Endothelial cell of umbilical vein (primary cell): ENCODE data around the gene TESK1. TPM values are rescaled to one million over a fixed set of nuclear protein-coding genes. Genes with fewer than 3 reads are reported as not detected.

ENCODE experiments used
- BruUV-seq: library from RNA; stranded (reverse); fragments of 400-500 nt; replicated peaks from 2 replicates; lab custom pipeline; 2021; lab: Mats Ljungman, UMichigan
- CTCF ChIA-PET: fragments of 300-600, 350-600 bp; sonication (Branson Sonifier 250); formaldehyde crosslinking; loops from one replicate; lab custom pipeline; 2021; ENCODE audit warnings: antibody characterized with exemption, inconsistent platforms; lab: Charles Lee
- POLR2A ChIA-PET: fragments of 300-600, 350-600 bp; sonication (Branson Sonifier 250); formaldehyde crosslinking; loops from one replicate; lab custom pipeline; 2021; ENCODE audit warnings: antibody characterized with exemption, inconsistent platforms; lab: Charles Lee
- DNase-seq: peaks from one replicate; pipeline ENCODE4 v3.0.0-alpha.2; 2011; ENCODE audit warnings: low read depth, low spot score
- FAIRE-seq: peaks from 2 replicates; lab custom pipeline; 2011; peaks lifted over from hg19 to GRCh38; lab: Jason Lieb, UNC
- H2AFZ ChIP-seq: 2 replicates; pipeline ENCODE4 v1.6.0; 2012; ENCODE audit warnings: low read depth, low read length, control low read depth, inconsistent platforms
- H3K27ac ChIP-seq: 2 replicates; pipeline ENCODE4 v1.5.1; 2011; ENCODE audit warnings: low read depth, mild to moderate bottlenecking, control low read depth, low read length, moderate library complexity; ENCODE audit not compliant: insufficient read depth
- H3K27me3 ChIP-seq, 2 experiments: 2 replicates each; pipeline versions ENCODE4 v1.6.0 to v1.6.1; 2011; ENCODE audit warnings: low read length in 2 of 2, mixed read lengths in 1 of 2; ENCODE audit not compliant: control insufficient read depth in 2 of 2, insufficient read depth in 2 of 2
- H3K36me3 ChIP-seq, 2 experiments: 2 replicates in 1 of 2; 3 replicates in 1 of 2; pipeline ENCODE4 v1.5.1; 2011; ENCODE audit warnings: low read length in 2 of 2, mild to moderate bottlenecking in 1 of 2, moderate library complexity in 1 of 2; ENCODE audit not compliant: control insufficient read depth in 2 of 2, insufficient read depth in 2 of 2; ENCODE audit errors: extremely low read depth in 1 of 2
- H3K4me1 ChIP-seq: 3 replicates; pipeline ENCODE4 v1.5.1; 2011; ENCODE audit warnings: mild to moderate bottlenecking, low read length; ENCODE audit not compliant: control insufficient read depth, insufficient read depth; ENCODE audit errors: extremely low read depth
- H3K4me2 ChIP-seq: 2 replicates; pipeline ENCODE4 v1.6.1; 2011; ENCODE audit warnings: low read length, control low read depth, mixed read lengths; ENCODE audit not compliant: insufficient read depth
- H3K4me3 ChIP-seq, 3 experiments: fragments of 200-600 bp in 1 of 3; sonication (generic), shearing (Covaris generic) in 1 of 3; replicated peaks in 1 of 3; 2 replicates each; pipeline ENCODE4 v1.5.1; 2011 to 2016; ENCODE audit warnings: control low read depth in 3 of 3, low read length in 3 of 3, mild to moderate bottlenecking in 2 of 3, inconsistent platforms in 1 of 3, low read depth in 1 of 3, moderate library complexity in 1 of 3; ENCODE audit not compliant: insufficient read depth in 1 of 3
- H3K79me2 ChIP-seq: 2 replicates; pipeline ENCODE4 v1.6.0; 2012; ENCODE audit warnings: low read length, inconsistent platforms; ENCODE audit not compliant: control insufficient read depth, insufficient read depth
- H3K9ac ChIP-seq: replicated peaks from 2 replicates; pipeline ENCODE3; 2011; ENCODE audit warnings: low read length, control low read depth; ENCODE audit not compliant: insufficient read depth; ENCODE audit errors: extremely low read depth
- H3K9me1 ChIP-seq: replicated peaks from 3 replicates; pipeline ENCODE4 v1.6.0; 2011; ENCODE audit warnings: mild to moderate bottlenecking, low read length; ENCODE audit not compliant: control insufficient read depth, insufficient read depth; ENCODE audit errors: extremely low read depth
- H3K9me3 ChIP-seq: replicated peaks from 2 replicates; pipeline ENCODE4 v1.5.1; 2012; ENCODE audit warnings: low read length, inconsistent platforms; ENCODE audit not compliant: control insufficient read depth, insufficient read depth
- H4K20me1 ChIP-seq: replicated peaks from 2 replicates; pipeline ENCODE3; 2011; ENCODE audit warnings: mild to moderate bottlenecking, low read length; ENCODE audit not compliant: control insufficient read depth, insufficient read depth; ENCODE audit errors: extremely low read depth
- CTCF ChIP-seq, 2 donors: IDR thresholded peaks; 1 replicate in 1 of 2; 2 replicates in 1 of 2; pipeline ENCODE4 v1.5.1; 2011; ENCODE audit warnings: low read length in 2 of 2, mild to moderate bottlenecking in 2 of 2, moderate library complexity in 2 of 2, control low read depth in 1 of 2, inconsistent platforms in 1 of 2, low read depth in 1 of 2; ENCODE audit not compliant: insufficient read depth in 1 of 2; ENCODE audit errors: extremely low read depth in 1 of 2
- FOS ChIP-seq: IDR thresholded peaks from 2 replicates; pipeline ENCODE4 v1.6.1; 2011; ENCODE audit warnings: mild to moderate bottlenecking, low read length, moderate library complexity, borderline replicate concordance; ENCODE audit not compliant: insufficient read depth
- GATA2 ChIP-seq: IDR thresholded peaks from 2 replicates; pipeline ENCODE4 v1.7.0; 2011; ENCODE audit warnings: low read depth, mild to moderate bottlenecking, moderate library complexity, mixed read lengths, low read length; ENCODE audit not compliant: insufficient read length, insufficient read depth
- JUN ChIP-seq: IDR thresholded peaks from 2 replicates; pipeline ENCODE4 v1.6.1; 2011; ENCODE audit warnings: borderline replicate concordance, low read depth; ENCODE audit not compliant: insufficient read length, insufficient read depth
- MAX ChIP-seq: IDR thresholded peaks from 2 replicates; pipeline ENCODE4 v1.6.1; 2011; ENCODE audit not compliant: insufficient read depth, insufficient read length
- MYC ChIP-seq: IDR thresholded peaks from one replicate; pipeline ENCODE4 v1.6.1; 2011; ENCODE audit warnings: mild to moderate bottlenecking, low read depth, low read length
- POLR2A ChIP-seq: IDR thresholded peaks from 2 replicates; pipeline ENCODE4 v1.6.1; 2012; ENCODE audit warnings: low read depth, mild to moderate bottlenecking, control low read depth, low read length
- POLR2AphosphoS5 ChIP-seq: IDR thresholded peaks from 2 replicates; pipeline ENCODE4 v1.6.1; 2012; ENCODE audit warnings: low read depth, mild to moderate bottlenecking, control low read depth, low read length, moderate library complexity; ENCODE audit not compliant: insufficient read depth
- dilution Hi-C: fragments of 300-500 bp; cut with MboI; formaldehyde crosslinking; loops from one replicate; pipeline ENCODE4 v1.15.0; 2019; ENCODE audit warnings: low sequenced_read_pairs; ENCODE audit not compliant: extremely low pct_ligation_motif_present
- intact Hi-C: fragments of 100-400 bp; cut with micrococcal nuclease; formaldehyde crosslinking; loops from one replicate; pipeline ENCODE4 v1.10.0; 2022
- polyA plus RNA-seq, 4 experiments: library from polyadenylated mRNA; depleted of rRNA in 3 of 4; stranded (reverse) in 3 of 4; unstranded in 1 of 4; fragments of >200 nt; gene quantifications; 2 replicates each; pipeline versions ENCODE4 v1.2.1 to v1.2.3, GENCODE V29; 2011 to 2012; ENCODE audit warnings: missing spikeins in 1 of 4
- total RNA-seq: library from RNA; stranded (reverse); gene quantifications from 2 replicates; pipeline ENCODE4 v1.2.3, GENCODE V29; 2021

TESK1 gene
- total and polyA plus RNA-seq, 2 donors (not counting 3 experiments of a cell fraction or from before 2014, with no cell fraction given) = 25.3 to 26.4 TPM

GRCh38 chr9:35628389-35628991 is 23.4 kb downstream of the TESK1 start:
- BruUV-seq = no TSS peak
- H4K20me1 ChIP-seq = no peaks in the 10 kb centered on the region
- CTCF ChIA-PET = interaction anchor here (0.6 to 4.4 kb wide), 9 partner anchors 9 to 76 kb away, joined by 3 to 36 read pairs (median 4); partner anchors contain the start of gene CD72
- no peaks in the 10 kb centered on the region for H3K9me1 ChIP-seq
- peaks cover 0 to 5% of the 10 kb centered on the region in 2 experiments for H3K27me3 ChIP-seq
- H2AFZ ChIP-seq = no peak overlapping the region
- TF ChIP-seq POLR2AphosphoS5 (no peak), GATA2 (no peak), JUN (no peak), FOS (no peak), MAX (no peak), CTCF (IDR thresholded peaks at IDR 0.05; ENCODE audit: extremely low read depth in 1 of 2, insufficient read depth in 1 of 2, low read depth in 1 of 2, low read length in 2 of 2) (no peak), MYC (no peak), POLR2A (no peak)
- no peak overlapping the region for H3K27ac ChIP-seq
- no peaks in the 10 kb centered on the region for H3K9me3 ChIP-seq
- no peak overlapping the region for H3K9ac ChIP-seq
- H3K4me3 ChIP-seq = no peak overlapping the region
- no peak overlapping the region for H3K4me2 ChIP-seq
- no peaks in the 10 kb centered on the region for H3K36me3 ChIP-seq
- H3K4me1 ChIP-seq = no peaks in the 10 kb centered on the region
- intact Hi-C loops = no loop called here
- dilution Hi-C loops = no loop called here
- DNase-seq = no peak
- no peak for FAIRE-seq
- POLR2A ChIA-PET = no interaction called here
- H3K79me2 ChIP-seq = no peaks in the 10 kb centered on the region
